KBM-7 (cell line): ENCODE results near the gene VPS54.

ENCODE experiments used
- DNase-seq: peaks from one replicate; pipeline ENCODE4 v3.0.0-alpha.2; 2015
- in situ Hi-C: fragments of 300-500 bp; cut with MboI; formaldehyde crosslinking; loops from 2 replicates; pipeline ENCODE4 v1.14.3; 2020; ENCODE audit warnings: low sequenced_read_pairs, low pct_unique_long_range_greater_than_20kb, mixed read lengths

VPS54 gene

GRCh38 chr2:64029116-64029665 is 10.0 kb upstream of the VPS54 start:
- in situ Hi-C loops: no loop called here
- DNase-seq: no peak

- peak; percentile 49 for DNase-seq
- in situ Hi-C loops: no loop called here
Observed at GRCh38 chr2:64025741-64026140, 6.5 kb upstream of the VPS54 start.

GRCh38 chr2:64024259-64024949 is 5.2 kb upstream of the VPS54 start:
- no peak for DNase-seq
- in situ Hi-C loops: no loop called here

- DNase-seq: no peak
- in situ Hi-C loops: no loop called here
Observed at GRCh38 chr2:64023485-64024258, 4.4 kb upstream of the VPS54 start.

- in situ Hi-C loops: no loop called here
- no peak for DNase-seq
Observed at GRCh38 chr2:64021578-64021977, 2.4 kb upstream of the VPS54 start.

GRCh38 chr2:64019975-64020528 is 824 bp upstream of the VPS54 start:
- DNase-seq: no peak
- in situ Hi-C loops: no loop called here

GRCh38 chr2:64018701-64019082 is 536 bp downstream of the VPS54 start:
- peak; percentile 71 for DNase-seq

GRCh38 chr2:64017811-64018700 is 1.2 kb downstream of the VPS54 start:
- DNase-seq: no peak
- in situ Hi-C loops: no loop called here

More at GRCh38 chr2:64018701-64019082, 536 bp downstream of the VPS54 start:
- in situ Hi-C loops: no loop called here

GRCh38 chr2:64015898-64016297 is 3.3 kb downstream of the VPS54 start:
- in situ Hi-C loops: no loop called here
- no peak for DNase-seq

GRCh38 chr2:64015391-64015790 is 3.8 kb downstream of the VPS54 start:
- in situ Hi-C loops: no loop called here

GRCh38 chr2:64014628-64015027 is 4.6 kb downstream of the VPS54 start:
- DNase-seq: no peak
- in situ Hi-C loops: no loop called here

More at GRCh38 chr2:64015391-64015790, 3.8 kb downstream of the VPS54 start:
- no peak for DNase-seq

GRCh38 chr2:64013053-64013452 is 6.2 kb downstream of the VPS54 start:
- DNase-seq: no peak
- in situ Hi-C loops: no loop called here

GRCh38 chr2:64012115-64012514 is 7.1 kb downstream of the VPS54 start:
- DNase-seq: no peak
- in situ Hi-C loops: no loop called here

- in situ Hi-C loops: no loop called here
- DNase-seq: no peak
Observed at GRCh38 chr2:64008434-64009009, 10.7 kb downstream of the VPS54 start.

GRCh38 chr2:64007924-64008323 is 11.3 kb downstream of the VPS54 start:
- in situ Hi-C loops: no loop called here
- DNase-seq: no peak

GRCh38 chr2:64005707-64006356 is 13.4 kb downstream of the VPS54 start:
- in situ Hi-C loops: no loop called here
- no peak for DNase-seq

- DNase-seq: no peak
- in situ Hi-C loops: no loop called here
Observed at GRCh38 chr2:64003239-64003638, 16.0 kb downstream of the VPS54 start.

GRCh38 chr2:64001382-64002101 is 17.7 kb downstream of the VPS54 start:
- in situ Hi-C loops: no loop called here
- DNase-seq: no peak
